MM.1S (cell line): ENCODE measurements around the gene NBPF1.
"Not testable (repeated sequence)": the region's sequence is repeated elsewhere in the genome, so short reads cannot be mapped to it uniquely, and the experiment has no call there.

Experiments used
- CTCF ChIP-seq: fragments of 300-600 bp; sonication (generic); IDR thresholded peaks from 2 replicates; pipeline ENCODE4 v1.5.1; 2016; ENCODE audit warnings: antibody characterized with exemption, low read length, mixed read lengths
- EZH2 ChIP-seq: fragments of 300-600 bp; sonication (generic); optimal IDR thresholded peaks from 2 replicates; pipeline ENCODE3; 2017; ENCODE audit warnings: low read depth, mild to moderate bottlenecking, antibody characterized with exemption, low read length, mixed read lengths
- EZH2phosphoT487 ChIP-seq: fragments of 300-600 bp; sonication (generic); IDR thresholded peaks from 2 replicates; pipeline ENCODE4 v1.6.1; 2018; ENCODE audit warnings: antibody characterized with exemption, low read length

DNA sequence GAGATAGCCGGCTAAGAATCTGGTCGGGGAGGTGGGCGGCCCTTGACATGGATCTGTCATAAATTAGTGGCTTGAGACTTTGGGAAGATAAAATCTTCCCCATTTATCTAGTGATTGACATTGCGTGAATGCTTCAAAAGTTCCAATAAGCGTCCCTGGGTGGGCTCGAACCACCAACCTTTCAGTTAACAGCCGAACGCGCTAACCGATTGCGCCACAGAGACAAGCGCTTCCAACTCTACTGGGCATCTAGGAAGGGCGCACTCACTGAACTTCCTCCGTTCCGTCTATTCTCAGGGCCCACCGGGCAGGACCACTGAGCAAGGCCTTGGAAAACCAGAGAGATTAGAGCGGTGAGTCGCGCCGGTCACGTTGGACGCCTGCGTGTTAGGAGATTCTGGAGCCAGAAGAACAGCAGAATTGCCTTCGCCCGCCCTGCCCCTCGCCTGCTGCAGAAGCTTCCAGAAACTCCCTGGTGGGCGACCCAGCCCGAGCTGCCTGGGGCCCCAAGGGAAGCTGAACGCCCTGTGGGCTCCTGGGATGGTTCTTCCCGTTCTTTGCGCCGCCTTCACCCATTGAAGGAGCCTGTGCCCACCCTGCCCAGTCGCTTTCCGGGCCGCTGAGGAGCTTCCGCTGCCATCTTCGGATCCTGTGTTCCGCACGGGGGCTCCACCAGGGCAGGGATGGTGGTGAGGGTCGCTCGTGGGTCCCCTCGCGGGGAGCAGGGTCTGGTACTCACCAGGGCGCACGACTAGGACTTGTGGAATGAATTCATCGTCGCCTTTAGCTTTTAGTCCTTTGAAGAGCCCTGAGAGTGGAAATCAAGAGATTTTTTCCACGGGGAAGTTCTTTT is 92.7 kb downstream of the NBPF1 start:
- not testable (repeated sequence) for TF ChIP-seq CTCF, EZH2, EZH2phosphoT487
